ENCODE data around the gene SLC18A3.

The SLC18A3 gene

GRCh38 chr10:49625411-49625810 is 15.3 kb downstream of the SLC18A3 start:
- no peak for DNase-seq (ENCODE audit: low read depth in 3 of 3, low spot score in 1 of 3)

GRCh38 chr10:49627038-49627437 is 16.9 kb downstream of the SLC18A3 start:
- no peak for DNase-seq (ENCODE audit: low read depth in 3 of 3, low spot score in 1 of 3)

GRCh38 chr10:49627644-49628247 is 17.6 kb downstream of the SLC18A3 start:
- no peak for DNase-seq (ENCODE audit: low read depth in 3 of 3, low spot score in 1 of 3)

- no peak for DNase-seq (ENCODE audit: low read depth in 3 of 3, low spot score in 1 of 3)
Observed at GRCh38 chr10:49628599-49628998, 18.5 kb downstream of the SLC18A3 start.

GRCh38 chr10:49629431-49629881 is 19.3 kb downstream of the SLC18A3 start:
- DNase-seq (ENCODE audit: low read depth in 3 of 3, low spot score in 1 of 3) = no peak

- DNase-seq (ENCODE audit: low read depth in 3 of 3, low spot score in 1 of 3) = no peak
Observed at GRCh38 chr10:49631975-49632374, 21.9 kb downstream of the SLC18A3 start.

GRCh38 chr10:49632406-49633317 is 22.6 kb downstream of the SLC18A3 start:
- no peak for DNase-seq (ENCODE audit: low read depth in 3 of 3, low spot score in 1 of 3)

GRCh38 chr10:49633327-49634068 is 23.4 kb downstream of the SLC18A3 start:
- DNase-seq (ENCODE audit: low read depth in 3 of 3, low spot score in 1 of 3) = no peak

- DNase-seq (ENCODE audit: low read depth in 3 of 3, low spot score in 1 of 3) = no peak
Observed at GRCh38 chr10:49634069-49634660, 24.1 kb downstream of the SLC18A3 start.

- DNase-seq (ENCODE audit: low read depth in 3 of 3, low spot score in 1 of 3) = no peak
Observed at GRCh38 chr10:49642311-49642710, 32.2 kb downstream of the SLC18A3 start.

GRCh38 chr10:49643241-49644034 is 33.3 kb downstream of the SLC18A3 start:
- no peak for DNase-seq (ENCODE audit: low read depth in 3 of 3, low spot score in 1 of 3)

GRCh38 chr10:49644035-49644646 is 34.0 kb downstream of the SLC18A3 start:
- no peak for DNase-seq (ENCODE audit: low read depth in 3 of 3, low spot score in 1 of 3)

GRCh38 chr10:49645417-49645816 is 35.3 kb downstream of the SLC18A3 start:
- no peak for DNase-seq (ENCODE audit: low read depth in 3 of 3, low spot score in 1 of 3)

- no peak for DNase-seq (ENCODE audit: low read depth in 3 of 3, low spot score in 1 of 3)
Observed at GRCh38 chr10:49645871-49646870, 36.1 kb downstream of the SLC18A3 start.

- DNase-seq (ENCODE audit: low read depth in 3 of 3, low spot score in 1 of 3) = no peak
Observed at GRCh38 chr10:49647554-49647953, 37.4 kb downstream of the SLC18A3 start.

GRCh38 chr10:49647985-49648795 is 38.1 kb downstream of the SLC18A3 start:
- DNase-seq (ENCODE audit: low read depth in 3 of 3, low spot score in 1 of 3) = no peak

- no peak for DNase-seq (ENCODE audit: low read depth in 3 of 3, low spot score in 1 of 3)
Observed at GRCh38 chr10:49649294-49649693, 39.2 kb downstream of the SLC18A3 start.
